GM13976 (cell line): ENCODE results near the gene PARD3.

ENCODE experiments used
- DNase-seq: peaks from one replicate; pipeline ENCODE4 v3.0.0; 2012; ENCODE audit warnings: low spot score
- in situ Hi-C: fragments of 300-500 bp; cut with MboI; formaldehyde crosslinking; loops from one replicate; pipeline ENCODE4 v1.12.0; 2022; ENCODE audit warnings: low sequenced_read_pairs, mixed read lengths, inconsistent platforms; ENCODE audit not compliant: unreplicated experiment
- TF ChIP-seq, protein P1 (sequence below): IDR thresholded peaks from 2 replicates; pipeline ENCODE4 v1.5.1; 2012; ENCODE audit warnings: borderline replicate concordance, mild to moderate bottlenecking; ENCODE audit not compliant: insufficient read depth; ENCODE audit errors: extremely low read depth, missing control alignments, control extremely low read depth

The PARD3 gene

DNA sequence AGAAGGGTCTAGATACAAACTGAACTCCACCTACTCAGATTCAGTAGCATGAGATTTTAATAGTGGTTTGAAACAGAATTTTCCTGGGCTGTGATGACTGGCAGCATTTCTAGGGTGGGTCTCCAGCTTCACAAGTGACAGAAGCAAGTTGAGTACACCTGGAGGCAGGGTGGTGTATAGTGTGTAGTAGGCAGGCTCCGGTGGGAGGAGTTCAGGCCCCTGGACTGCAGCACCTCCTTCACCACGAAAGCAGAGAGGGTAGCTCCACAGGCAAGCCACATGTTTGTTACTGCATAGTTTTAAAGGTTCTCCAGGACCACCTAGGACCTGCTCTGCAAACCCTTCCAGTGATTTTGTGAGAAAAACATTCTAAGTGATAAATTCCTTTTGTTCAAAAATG is 347.2 kb downstream of the PARD3 start:
- no peak for DNase-seq
- TF ChIP-seq, protein P1, sequence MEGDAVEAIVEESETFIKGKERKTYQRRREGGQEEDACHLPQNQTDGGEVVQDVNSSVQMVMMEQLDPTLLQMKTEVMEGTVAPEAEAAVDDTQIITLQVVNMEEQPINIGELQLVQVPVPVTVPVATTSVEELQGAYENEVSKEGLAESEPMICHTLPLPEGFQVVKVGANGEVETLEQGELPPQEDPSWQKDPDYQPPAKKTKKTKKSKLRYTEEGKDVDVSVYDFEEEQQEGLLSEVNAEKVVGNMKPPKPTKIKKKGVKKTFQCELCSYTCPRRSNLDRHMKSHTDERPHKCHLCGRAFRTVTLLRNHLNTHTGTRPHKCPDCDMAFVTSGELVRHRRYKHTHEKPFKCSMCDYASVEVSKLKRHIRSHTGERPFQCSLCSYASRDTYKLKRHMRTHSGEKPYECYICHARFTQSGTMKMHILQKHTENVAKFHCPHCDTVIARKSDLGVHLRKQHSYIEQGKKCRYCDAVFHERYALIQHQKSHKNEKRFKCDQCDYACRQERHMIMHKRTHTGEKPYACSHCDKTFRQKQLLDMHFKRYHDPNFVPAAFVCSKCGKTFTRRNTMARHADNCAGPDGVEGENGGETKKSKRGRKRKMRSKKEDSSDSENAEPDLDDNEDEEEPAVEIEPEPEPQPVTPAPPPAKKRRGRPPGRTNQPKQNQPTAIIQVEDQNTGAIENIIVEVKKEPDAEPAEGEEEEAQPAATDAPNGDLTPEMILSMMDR = no peak
- in situ Hi-C loops = no loop called here

DNA sequence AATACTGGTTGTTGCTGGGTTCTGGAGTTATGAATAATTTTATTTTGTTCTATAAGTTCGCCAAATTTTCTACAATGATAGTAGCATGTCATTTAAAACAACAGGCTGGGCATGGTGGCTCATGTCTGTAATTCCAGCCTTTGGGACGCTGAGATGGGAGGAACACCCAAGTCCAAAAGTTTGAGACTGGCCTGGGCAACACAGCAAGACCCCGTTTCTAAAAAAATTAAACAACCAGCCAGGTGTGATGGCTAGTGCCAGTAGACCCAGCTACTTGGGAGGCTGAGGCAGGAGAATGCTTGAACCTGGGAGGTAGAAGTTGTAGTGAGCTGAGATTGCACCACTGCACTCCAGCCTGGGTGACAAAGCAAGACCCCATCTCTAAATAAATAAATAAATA is 347.7 kb downstream of the PARD3 start:
- DNase-seq = no peak
- TF ChIP-seq, protein P1 = no peak
- in situ Hi-C loops = no loop called here

DNA sequence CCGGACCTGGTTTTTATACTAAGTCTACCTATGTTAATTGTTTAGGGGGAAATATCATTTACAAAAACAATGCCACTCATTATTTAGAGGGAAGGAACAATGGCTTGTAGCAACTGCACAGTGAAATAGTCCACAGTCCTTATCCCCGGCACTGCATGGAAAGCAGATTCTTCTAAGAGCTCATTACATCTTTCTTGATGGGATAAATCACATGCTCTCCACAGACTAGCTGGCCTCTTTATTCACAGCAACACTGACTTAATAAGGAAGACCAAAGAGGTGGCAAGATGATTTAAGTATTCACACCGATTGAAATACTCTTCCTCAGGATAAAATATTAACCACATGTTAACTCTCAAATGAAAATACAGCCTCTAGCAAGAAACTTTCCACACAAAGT is 349.4 kb downstream of the PARD3 start:
- TF ChIP-seq, protein P1 = no peak
- in situ Hi-C loops = no loop called here
- DNase-seq = no peak

DNA sequence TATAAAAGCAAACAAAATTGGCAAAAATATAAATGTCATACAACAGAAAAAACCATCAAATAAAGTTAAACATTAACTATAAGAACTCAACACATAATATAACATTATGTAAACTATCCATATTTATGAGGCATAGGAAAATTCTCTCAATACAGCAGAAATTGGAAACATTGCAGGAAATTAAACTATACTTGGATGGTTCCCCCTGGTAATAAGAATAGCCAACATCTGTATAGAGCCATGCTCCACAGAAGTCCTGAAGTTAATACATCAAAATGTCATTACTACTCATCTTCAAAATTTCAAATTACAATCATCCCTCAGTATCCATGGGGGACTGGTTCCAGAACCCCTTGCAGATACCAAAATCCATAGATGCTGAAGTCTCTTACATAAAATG is 350.5 kb downstream of the PARD3 start:
- no peak for DNase-seq
- TF ChIP-seq, protein P1 = no peak
- in situ Hi-C loops = no loop called here

DNA sequence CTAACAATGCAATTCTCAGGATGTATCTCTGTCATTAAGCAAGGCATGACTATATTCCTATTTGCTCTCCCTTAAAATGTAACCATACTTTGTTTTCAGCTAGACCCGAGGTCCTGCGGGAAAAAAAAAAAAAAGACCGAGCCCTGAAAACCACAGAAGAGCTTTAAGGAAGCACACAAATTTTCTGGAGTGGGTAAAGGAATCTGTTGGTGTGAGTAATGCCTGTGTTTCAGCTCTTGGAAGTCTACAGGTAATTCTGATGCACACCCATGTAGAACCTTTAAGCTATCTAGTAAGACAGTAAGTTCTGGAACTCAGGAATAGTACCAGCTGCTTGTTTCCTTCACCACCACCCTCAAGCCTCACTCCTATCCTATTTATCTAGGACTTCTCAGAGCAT is 351.1 kb downstream of the PARD3 start:
- DNase-seq = no peak
- TF ChIP-seq, protein P1 = no peak
- in situ Hi-C loops = no loop called here

DNA sequence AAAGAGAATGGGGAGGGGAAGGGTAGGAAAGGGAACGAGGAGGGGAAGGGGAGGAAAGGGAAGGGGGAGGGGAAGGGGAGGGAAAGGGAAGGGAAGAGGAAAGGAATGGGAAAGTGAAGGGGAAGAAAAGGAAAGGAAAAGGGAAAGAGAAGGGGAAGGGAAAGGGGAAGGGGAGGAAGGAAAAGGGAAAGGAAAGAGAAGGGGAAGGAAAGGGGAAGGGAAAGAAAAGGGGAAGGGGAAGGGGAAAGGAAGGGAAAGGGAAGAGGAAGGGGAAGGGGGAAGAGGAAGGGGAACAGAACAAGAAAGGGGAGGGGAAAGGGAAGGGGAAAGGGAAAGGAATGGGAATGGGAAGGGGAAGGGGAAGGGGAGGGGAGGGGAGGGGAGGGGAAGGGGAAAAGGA is 352.1 kb downstream of the PARD3 start:
- TF ChIP-seq, protein P1 = no peak
- in situ Hi-C loops = no loop called here
- no peak for DNase-seq

DNA sequence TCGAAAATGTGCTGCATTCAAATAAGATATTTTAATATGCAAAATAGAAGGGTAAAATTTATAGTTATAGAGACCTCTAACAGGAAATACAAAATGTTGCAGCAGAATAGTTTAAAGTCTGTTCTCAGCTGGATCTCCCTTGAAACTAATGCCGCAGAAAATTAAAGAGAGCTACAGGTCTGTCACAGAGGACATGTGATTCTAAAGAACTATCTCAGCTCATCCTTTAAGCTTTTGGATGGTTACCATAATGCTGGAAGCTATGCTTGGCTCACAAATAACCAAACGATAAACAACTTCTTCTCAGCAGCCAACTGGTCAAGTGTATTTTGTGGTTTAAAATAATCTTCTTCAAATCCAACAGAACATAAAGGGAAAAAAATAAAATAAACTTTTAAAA is 353.0 kb downstream of the PARD3 start:
- TF ChIP-seq, protein P1 = no peak
- in situ Hi-C loops = no loop called here
- no peak for DNase-seq
